ENCODE data around the gene ECE2.

GRCh38 chr3:184316792-184317191 lies 41.0 kb downstream of the ECE2 start:
- TF ChIP-seq ZNF768 (tag by site-specific recombination; IDR thresholded peaks at IDR 0.05) (no peak), CTCF (tag by site-specific recombination; IDR thresholded peaks at IDR 0.05) (no peak), YY1 (tag by site-specific recombination; IDR thresholded peaks at IDR 0.05) (no peak), AEBP2 (tag by site-specific recombination; IDR thresholded peaks at IDR 0.05; ENCODE audit: borderline replicate concordance) (no peak)

Data from HEK293 (cell line).